A673 (cell line): ENCODE measurements around the gene GABRB3. TPM values are rescaled to one million over a fixed set of nuclear protein-coding genes. Genes with fewer than 3 reads are reported as not detected.

Source experiments
- BruUV-seq: library from RNA; stranded (reverse); fragments of 400-500 nt; replicated peaks from 2 replicates; lab custom pipeline; 2021; lab: Mats Ljungman, UMichigan
- CTCF ChIA-PET: fragments of 300-600 bp; sonication (Branson Sonifier 250); formaldehyde crosslinking; loops from one replicate; lab custom pipeline; 2022; ENCODE audit warnings: antibody characterized with exemption; lab: Charles Lee
- POLR2A ChIA-PET: fragments of 300-600 bp; sonication (Branson Sonifier 250); formaldehyde crosslinking; loops from one replicate; lab custom pipeline; 2022; ENCODE audit warnings: antibody characterized with exemption; ENCODE audit not compliant: low non-redundant PET; lab: Charles Lee
- DNase-seq: peaks from one replicate; pipeline ENCODE4 v3.0.0-alpha.2; 2015; ENCODE audit warnings: low spot score
- H3K27ac ChIP-seq: fragments of 200-600 bp; sonication (generic); 2 replicates; pipeline ENCODE4 v1.5.1; 2016; ENCODE audit warnings: mixed run types, low read depth, mild to moderate bottlenecking, mixed read lengths, antibody characterized with exemption, low read length; ENCODE audit not compliant: poor library complexity, severe bottlenecking
- H3K27me3 ChIP-seq: fragments of 200-600 bp; sonication (generic); replicated peaks from 2 replicates; pipeline ENCODE4 v1.6.1; 2017; ENCODE audit warnings: mixed run types, low read depth, mild to moderate bottlenecking, mixed read lengths, antibody characterized with exemption, low read length; ENCODE audit not compliant: insufficient read depth, poor library complexity
- H3K36me3 ChIP-seq: fragments of 200-600 bp; sonication (generic); 2 replicates; pipeline ENCODE4 v1.6.1; 2016; ENCODE audit warnings: mixed run types, mild to moderate bottlenecking, mixed read lengths, antibody characterized with exemption, low read length; ENCODE audit not compliant: insufficient read depth, poor library complexity, severe bottlenecking
- H3K4me1 ChIP-seq: fragments of 200-600 bp; sonication (generic); 2 replicates; pipeline ENCODE4 v1.6.1; 2017; ENCODE audit warnings: mixed run types, mild to moderate bottlenecking, mixed read lengths, antibody characterized with exemption, low read length; ENCODE audit not compliant: insufficient read depth, poor library complexity, severe bottlenecking
- H3K4me3 ChIP-seq: fragments of 200-600 bp; sonication (generic); 2 replicates; pipeline ENCODE4 v1.5.1; 2016; ENCODE audit warnings: low read depth, mixed run types, mild to moderate bottlenecking, mixed read lengths, low read length; ENCODE audit not compliant: poor library complexity, severe bottlenecking
- H3K9me3 ChIP-seq: fragments of 200-600 bp; sonication (generic); 2 replicates; pipeline ENCODE4 v1.6.1; 2016; ENCODE audit warnings: mixed run types, low read depth, mild to moderate bottlenecking, mixed read lengths, antibody characterized with exemption, low read length; ENCODE audit not compliant: poor library complexity, severe bottlenecking
- CTCF ChIP-seq: fragments of 300-800, 200-600 bp; sonication (generic); conservative IDR thresholded peaks from 2 replicates; pipeline ENCODE4 v1.5.1; 2017; ENCODE audit warnings: low read depth, mild to moderate bottlenecking, antibody characterized with exemption, low read length, moderate library complexity, mixed read lengths
- EZH2 ChIP-seq: fragments of 200-600 bp; sonication (generic); IDR thresholded peaks from 2 replicates; pipeline ENCODE4 v1.6.1; 2017; ENCODE audit warnings: borderline replicate concordance, low read depth, mild to moderate bottlenecking, mixed read lengths, antibody characterized with exemption, low read length; ENCODE audit not compliant: poor library complexity, severe bottlenecking
- intact Hi-C: fragments of 100-400 bp; cut with micrococcal nuclease; formaldehyde crosslinking; loops from one replicate; pipeline ENCODE4 v1.10.0; 2022; ENCODE audit not compliant: unreplicated experiment
- total RNA-seq: library from RNA; stranded (reverse); gene quantifications from 2 replicates; pipeline ENCODE4 v1.2.3, GENCODE V29; 2021

GABRB3 gene
- total RNA-seq, 1 experiment from 2014 or later: not detected

GRCh38 chr15:26697913-26698312, 75.0 kb downstream of the GABRB3 start:
- POLR2A ChIA-PET: no interaction called here
- Histone ChIP-seq H3K9me3 (peaks cover 33% of the 10 kb centered on the region), H3K27ac (no peak overlapping the region), H3K4me1 (no peaks in the 10 kb centered on the region), H3K36me3 (no peaks in the 10 kb centered on the region), H3K27me3 (no peaks in the 10 kb centered on the region), H3K4me3 (no peak overlapping the region)
- no TSS peak for BruUV-seq
- TF ChIP-seq EZH2: no peak
- no peak for TF ChIP-seq CTCF
- intact Hi-C loops: no loop called here
- DNase-seq: no peak
- CTCF ChIA-PET: no interaction called here

- Histone ChIP-seq H3K4me3 (no peak overlapping the region), H3K9me3 (peaks cover 57% of the 10 kb centered on the region), H3K27me3 (no peaks in the 10 kb centered on the region), H3K27ac (no peak overlapping the region), H3K4me1 (no peaks in the 10 kb centered on the region), H3K36me3 (no peaks in the 10 kb centered on the region)
- POLR2A ChIA-PET: no interaction called here
- intact Hi-C loops: no loop called here
- BruUV-seq: no TSS peak
- no peak for DNase-seq
- CTCF ChIA-PET: no interaction called here
- TF ChIP-seq EZH2 (no peak), CTCF (no peak)
Observed at GRCh38 chr15:26691249-26691648, 81.6 kb downstream of the GABRB3 start.

GRCh38 chr15:26690778-26691177, 82.1 kb downstream of the GABRB3 start:
- no peak overlapping the region for H3K27ac ChIP-seq
- H3K9me3 ChIP-seq: peaks cover 61% of the 10 kb centered on the region
- TF ChIP-seq EZH2 (no peak), CTCF (no peak)
- intact Hi-C loops: no loop called here
- no peak for DNase-seq
- no TSS peak for BruUV-seq
- H3K36me3 ChIP-seq: no peaks in the 10 kb centered on the region
- CTCF ChIA-PET: no interaction called here
- H3K4me3 ChIP-seq: no peak overlapping the region
- POLR2A ChIA-PET: no interaction called here
- H3K27me3 ChIP-seq: no peaks in the 10 kb centered on the region
- H3K4me1 ChIP-seq: no peaks in the 10 kb centered on the region
